ENCODE data around the gene MDM2.

The MDM2 gene

DNA sequence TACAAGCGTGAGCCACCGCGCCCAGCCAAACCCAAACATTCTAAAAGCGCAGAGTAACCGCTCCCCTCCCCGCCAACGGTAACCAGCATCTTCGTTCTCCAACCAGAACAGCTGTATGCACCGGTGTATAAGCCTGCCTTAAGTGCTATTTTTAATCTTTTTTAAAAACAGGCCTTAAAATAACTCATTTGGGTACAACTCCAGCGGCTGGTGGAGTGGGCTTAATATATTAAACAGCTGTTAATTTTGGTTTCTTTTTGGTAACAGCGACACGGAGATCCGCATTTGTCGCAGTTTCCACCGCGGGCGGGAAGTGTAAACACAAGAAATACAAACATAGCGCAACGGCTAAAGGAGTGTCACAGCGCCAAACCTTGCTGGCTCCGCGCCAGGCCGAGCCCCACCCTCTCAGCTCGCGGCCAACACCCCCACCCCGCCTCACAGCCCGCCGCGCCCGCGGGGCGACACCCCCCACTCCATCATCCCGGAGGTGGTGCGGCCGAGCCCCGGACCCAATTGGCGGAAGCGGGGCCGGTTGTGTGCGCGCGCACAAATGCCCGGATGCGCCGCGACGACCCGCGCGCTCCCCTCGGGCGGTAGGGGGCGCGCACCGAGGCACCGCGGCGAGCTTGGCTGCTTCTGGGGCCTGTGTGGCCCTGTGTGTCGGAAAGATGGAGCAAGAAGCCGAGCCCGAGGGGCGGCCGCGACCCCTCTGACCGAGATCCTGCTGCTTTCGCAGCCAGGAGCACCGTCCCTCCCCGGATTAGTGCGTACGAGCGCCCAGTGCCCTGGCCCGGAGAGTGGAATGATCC, at the start of gene MDM2:
Gene MDM2 (plus strand): TSS at position 602 of the 812 bp plus-strand sequence. CDS start 301 bp downstream, outside the sequence.
- H3K4me3 ChIP-seq (ENCODE audit: low read depth, low read length): peak within 1 kb of the TSS; percentile 96
- TF ChIP-seq, protein P1, sequence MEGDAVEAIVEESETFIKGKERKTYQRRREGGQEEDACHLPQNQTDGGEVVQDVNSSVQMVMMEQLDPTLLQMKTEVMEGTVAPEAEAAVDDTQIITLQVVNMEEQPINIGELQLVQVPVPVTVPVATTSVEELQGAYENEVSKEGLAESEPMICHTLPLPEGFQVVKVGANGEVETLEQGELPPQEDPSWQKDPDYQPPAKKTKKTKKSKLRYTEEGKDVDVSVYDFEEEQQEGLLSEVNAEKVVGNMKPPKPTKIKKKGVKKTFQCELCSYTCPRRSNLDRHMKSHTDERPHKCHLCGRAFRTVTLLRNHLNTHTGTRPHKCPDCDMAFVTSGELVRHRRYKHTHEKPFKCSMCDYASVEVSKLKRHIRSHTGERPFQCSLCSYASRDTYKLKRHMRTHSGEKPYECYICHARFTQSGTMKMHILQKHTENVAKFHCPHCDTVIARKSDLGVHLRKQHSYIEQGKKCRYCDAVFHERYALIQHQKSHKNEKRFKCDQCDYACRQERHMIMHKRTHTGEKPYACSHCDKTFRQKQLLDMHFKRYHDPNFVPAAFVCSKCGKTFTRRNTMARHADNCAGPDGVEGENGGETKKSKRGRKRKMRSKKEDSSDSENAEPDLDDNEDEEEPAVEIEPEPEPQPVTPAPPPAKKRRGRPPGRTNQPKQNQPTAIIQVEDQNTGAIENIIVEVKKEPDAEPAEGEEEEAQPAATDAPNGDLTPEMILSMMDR (IDR thresholded peaks at IDR 0.05; ENCODE audit: low read depth, low read length, missing control alignments): peak; percentile 66
- peak; percentile 94 for DNase-seq (ENCODE audit: low read depth)

- TF ChIP-seq, protein P1 (IDR thresholded peaks at IDR 0.05; ENCODE audit: low read depth, low read length, missing control alignments): no peak
- DNase-seq (ENCODE audit: low read depth): no peak
- no peak overlapping the region for H3K4me3 ChIP-seq (ENCODE audit: low read depth, low read length)
Observed at GRCh38 chr12:68759852-68760251, 48.1 kb upstream of the MDM2 start.

- no peak overlapping the region for H3K4me3 ChIP-seq (ENCODE audit: low read depth, low read length)
- TF ChIP-seq, protein P1 (IDR thresholded peaks at IDR 0.05; ENCODE audit: low read depth, low read length, missing control alignments): no peak
- no peak for DNase-seq (ENCODE audit: low read depth)
Observed at GRCh38 chr12:68760806-68761441, 47.1 kb upstream of the MDM2 start.

DNA sequence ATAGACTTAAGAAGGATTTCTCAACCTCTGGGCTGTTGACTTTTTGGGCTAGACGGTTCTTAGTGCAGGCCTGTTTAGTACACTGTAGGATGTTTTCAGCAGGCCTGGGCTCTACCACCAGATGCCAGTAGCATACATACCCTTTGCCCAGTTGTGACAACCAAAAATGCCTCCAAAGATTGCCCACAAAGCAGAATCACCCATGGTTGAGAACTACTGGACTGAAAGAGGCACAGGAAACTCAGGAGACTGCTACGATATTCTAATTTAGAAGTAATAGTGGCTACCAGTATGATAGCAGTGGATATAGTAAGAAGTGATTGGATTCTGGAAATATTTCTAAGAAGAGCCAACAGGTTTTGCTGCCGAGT, 46.5 kb upstream of the MDM2 start:
- no peak overlapping the region for H3K4me3 ChIP-seq (ENCODE audit: low read depth, low read length)
- TF ChIP-seq, protein P1 (IDR thresholded peaks at IDR 0.05; ENCODE audit: low read depth, low read length, missing control alignments): no peak
- no peak for DNase-seq (ENCODE audit: low read depth)

DNA sequence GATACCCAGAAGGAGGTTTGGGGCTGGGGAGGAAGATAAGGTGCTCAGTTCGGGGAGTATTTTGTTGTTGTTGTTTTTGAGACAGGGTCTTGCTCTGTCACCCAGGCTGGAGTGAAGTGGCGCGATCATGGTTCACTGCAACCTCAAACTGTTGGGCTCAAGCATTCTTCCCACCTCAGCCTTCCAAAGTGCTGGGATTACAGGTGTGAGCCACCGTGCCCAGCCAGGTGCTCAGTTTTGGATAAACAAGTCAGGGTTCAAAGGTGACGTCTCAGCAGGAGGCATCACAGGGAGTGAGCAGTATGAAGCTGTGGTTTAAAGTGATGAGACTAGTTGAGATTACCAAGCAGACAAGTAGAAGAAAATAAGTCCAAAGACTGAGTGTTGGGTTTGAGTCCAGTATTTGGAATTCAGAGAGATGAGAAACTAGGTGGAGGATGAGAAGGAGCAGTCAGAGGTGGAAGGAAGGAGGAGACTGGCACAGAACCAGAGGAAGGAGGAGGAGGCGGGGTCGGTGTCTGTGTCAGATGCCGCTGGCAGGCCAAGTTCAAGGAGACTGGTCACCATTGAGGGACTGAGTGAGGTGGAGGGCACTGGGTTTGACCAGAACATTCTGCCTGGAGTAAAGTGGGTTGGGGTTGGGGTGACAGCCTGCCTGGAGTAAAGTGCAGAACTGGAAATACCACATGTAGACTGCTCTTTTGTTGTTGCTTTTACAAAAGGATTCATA, 45.9 kb upstream of the MDM2 start:
- TF ChIP-seq, protein P1 (IDR thresholded peaks at IDR 0.05; ENCODE audit: low read depth, low read length, missing control alignments): no peak
- H3K4me3 ChIP-seq (ENCODE audit: low read depth, low read length): no peak overlapping the region
- no peak for DNase-seq (ENCODE audit: low read depth)

DNA sequence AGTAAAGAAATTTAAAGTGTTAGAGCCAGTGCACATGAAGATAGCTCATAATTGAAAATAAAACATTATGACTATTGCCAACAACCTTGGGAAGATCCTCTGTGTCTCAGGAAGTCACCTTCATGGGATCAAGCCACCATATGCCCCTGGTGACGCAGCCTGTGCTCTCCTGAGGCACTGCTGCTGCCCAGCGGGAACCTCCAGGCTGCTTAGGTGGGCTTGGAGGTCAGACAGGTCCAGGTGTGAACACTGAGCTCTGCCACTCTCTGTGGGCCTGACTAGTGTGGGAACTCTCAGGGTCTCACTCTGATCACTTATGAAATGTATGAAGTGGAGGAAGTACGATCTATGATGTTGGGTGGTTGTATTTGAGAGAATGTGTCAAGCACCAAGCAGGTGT, 45.3 kb upstream of the MDM2 start:
- no peak overlapping the region for H3K4me3 ChIP-seq (ENCODE audit: low read depth, low read length)
- TF ChIP-seq, protein P1 (IDR thresholded peaks at IDR 0.05; ENCODE audit: low read depth, low read length, missing control alignments): no peak
- no peak for DNase-seq (ENCODE audit: low read depth)

Data from GM12864 (cell line).